Smooth muscle cell (in vitro differentiated cells): Measurements from ENCODE around the gene RNF141. TPM values are rescaled to one million over a fixed set of nuclear protein-coding genes. Genes with fewer than 3 reads are reported as not detected.

Source experiments
- DNase-seq: peaks from one replicate; lab custom pipeline; 2025; ENCODE audit not compliant: unreplicated experiment; lab: John Stamatoyannopoulos, UW
- H2AFZ ChIP-seq: fragments of 200-600 bp; sonication (generic); 2 replicates; pipeline ENCODE4 v1.6.0; 2016; ENCODE audit warnings: antibody characterized with exemption, low read depth, mild to moderate bottlenecking
- H3F3A ChIP-seq: fragments of 200-600 bp; sonication (generic); 2 replicates; pipeline ENCODE4 v1.6.0; 2017; ENCODE audit warnings: antibody characterized with exemption, low read depth
- H3K27ac ChIP-seq: fragments of 200-600 bp; sonication (generic); 2 replicates; pipeline ENCODE4 v1.5.1; 2016; ENCODE audit warnings: low read depth, mild to moderate bottlenecking
- H3K27me3 ChIP-seq: fragments of 200-600 bp; sonication (generic); 2 replicates; pipeline ENCODE4 v1.6.1; 2016; ENCODE audit warnings: low read depth, mild to moderate bottlenecking
- H3K36me3 ChIP-seq: fragments of 200-600 bp; sonication (generic); 2 replicates; pipeline ENCODE4 v1.5.1; 2016; ENCODE audit warnings: low read depth
- H3K4me1 ChIP-seq: fragments of 200-600 bp; sonication (generic); 2 replicates; pipeline ENCODE4 v1.5.1; 2016; ENCODE audit warnings: low read depth
- H3K4me2 ChIP-seq: fragments of 200-600 bp; sonication (generic); 2 replicates; pipeline ENCODE4 v1.6.0; 2016; ENCODE audit warnings: mild to moderate bottlenecking
- H3K4me3 ChIP-seq: fragments of 200-600 bp; sonication (generic); 2 replicates; pipeline ENCODE4 v1.5.1; 2016; ENCODE audit warnings: mild to moderate bottlenecking
- H3K79me2 ChIP-seq: fragments of 200-600 bp; sonication (generic); 2 replicates; pipeline ENCODE4 v1.6.0; 2016; ENCODE audit warnings: low read depth, mild to moderate bottlenecking
- H3K9ac ChIP-seq: fragments of 200-600 bp; sonication (generic); 2 replicates; pipeline ENCODE4 v1.6.0; 2016; ENCODE audit warnings: low read depth
- H3K9me3 ChIP-seq: fragments of 200-600 bp; sonication (generic); replicated peaks from 2 replicates; pipeline ENCODE4 v1.5.1; 2016; ENCODE audit warnings: low read depth
- H4K20me1 ChIP-seq: fragments of 200-600 bp; sonication (generic); 2 replicates; pipeline ENCODE4 v1.6.0; 2016; ENCODE audit warnings: low read depth
- WGBS: methylation state at CpG from one replicate; pipeline ENCODE4 v1.1.7; 2016; ENCODE audit warnings: low lambda C conversion rate; 5-methylcytosine and 5-hydroxymethylcytosine counted together
- polyA plus RNA-seq: library from polyadenylated mRNA; unstranded; fragments of >200 nt; fragmentation: Nextera tagmentation; extraction: Ambion mirVana; gene quantifications from 2 replicates; pipeline ENCODE4 v1.2.1, GENCODE V29; 2016
- total RNA-seq: library from RNA; depleted of rRNA; stranded (reverse); fragments of >200 nt; gene quantifications from 2 replicates; pipeline ENCODE4 v1.2.3, GENCODE V29; 2014
- TF ChIP-seq, protein P1 (sequence below): fragments of 200-600 bp; sonication (generic); IDR thresholded peaks from 2 replicates; pipeline ENCODE4 v1.5.1; 2017; ENCODE audit warnings: borderline replicate concordance, mild to moderate bottlenecking, antibody characterized with exemption; ENCODE audit not compliant: insufficient read depth, poor library complexity, severe bottlenecking

Gene RNF141
- total and polyA plus RNA-seq, 2 experiments from 2014 or later: 16.2 to 24.4 TPM

DNA sequence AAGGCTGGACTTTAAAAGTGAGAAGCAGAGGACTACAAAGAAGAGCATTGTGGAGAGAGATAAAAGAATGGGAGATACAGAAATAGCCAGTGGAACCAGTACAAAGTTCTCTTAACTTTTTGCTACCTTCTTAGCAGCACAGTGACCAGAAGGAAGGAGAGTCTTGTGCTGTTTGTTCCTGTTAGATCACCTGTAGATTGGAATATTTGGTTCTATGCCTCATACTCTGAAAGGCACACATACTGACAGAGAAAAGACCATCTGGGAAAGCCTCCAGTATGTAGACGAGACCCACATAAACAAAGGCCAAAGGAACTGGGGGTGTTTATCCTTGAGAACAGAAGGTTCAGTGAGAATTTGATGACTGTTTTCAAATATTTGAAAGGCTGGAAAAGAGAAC is 18.7 kb downstream of the RNF141 start:
- Histone ChIP-seq H3K9me3 (no peaks in the 10 kb centered on the region), H3K36me3 (peaks cover 12% of the 10 kb centered on the region), H3K4me2 (no peak overlapping the region), H3K9ac (no peak overlapping the region), H3F3A (no peaks in the 10 kb centered on the region), H2AFZ (no peak overlapping the region), H3K4me3 (no peak overlapping the region), H3K27ac (no peak overlapping the region), H3K4me1 (no peaks in the 10 kb centered on the region), H3K79me2 (no peaks in the 10 kb centered on the region), H4K20me1 (no peaks in the 10 kb centered on the region), H3K27me3 (no peaks in the 10 kb centered on the region)
- TF ChIP-seq, protein P1, sequence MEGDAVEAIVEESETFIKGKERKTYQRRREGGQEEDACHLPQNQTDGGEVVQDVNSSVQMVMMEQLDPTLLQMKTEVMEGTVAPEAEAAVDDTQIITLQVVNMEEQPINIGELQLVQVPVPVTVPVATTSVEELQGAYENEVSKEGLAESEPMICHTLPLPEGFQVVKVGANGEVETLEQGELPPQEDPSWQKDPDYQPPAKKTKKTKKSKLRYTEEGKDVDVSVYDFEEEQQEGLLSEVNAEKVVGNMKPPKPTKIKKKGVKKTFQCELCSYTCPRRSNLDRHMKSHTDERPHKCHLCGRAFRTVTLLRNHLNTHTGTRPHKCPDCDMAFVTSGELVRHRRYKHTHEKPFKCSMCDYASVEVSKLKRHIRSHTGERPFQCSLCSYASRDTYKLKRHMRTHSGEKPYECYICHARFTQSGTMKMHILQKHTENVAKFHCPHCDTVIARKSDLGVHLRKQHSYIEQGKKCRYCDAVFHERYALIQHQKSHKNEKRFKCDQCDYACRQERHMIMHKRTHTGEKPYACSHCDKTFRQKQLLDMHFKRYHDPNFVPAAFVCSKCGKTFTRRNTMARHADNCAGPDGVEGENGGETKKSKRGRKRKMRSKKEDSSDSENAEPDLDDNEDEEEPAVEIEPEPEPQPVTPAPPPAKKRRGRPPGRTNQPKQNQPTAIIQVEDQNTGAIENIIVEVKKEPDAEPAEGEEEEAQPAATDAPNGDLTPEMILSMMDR: no peak
- no peak for DNase-seq
- WGBS: 97% methylated on average over 1 of the region's 1 CpG

DNA sequence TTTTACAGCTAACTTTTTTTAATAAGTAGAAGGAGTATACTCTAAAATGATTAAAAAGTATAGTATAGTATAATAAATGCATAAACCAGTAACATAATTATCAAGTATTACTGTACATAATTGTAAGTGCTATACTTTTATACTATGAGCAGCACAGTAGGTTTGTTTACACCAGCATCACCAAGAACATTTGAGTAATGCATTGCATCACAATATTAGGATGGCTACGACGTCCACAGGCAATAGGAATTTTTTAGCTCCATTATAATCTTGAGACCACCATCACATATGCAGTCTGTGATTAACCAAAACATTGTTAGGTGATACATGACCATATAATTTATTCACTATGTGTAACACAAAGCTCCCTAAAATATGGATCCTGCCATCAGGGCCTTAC is 20.4 kb downstream of the RNF141 start:
- Histone ChIP-seq H3K9me3 (no peaks in the 10 kb centered on the region), H3K4me3 (no peak overlapping the region)
- WGBS: 93% methylated on average over 2 of the region's 2 CpGs

DNA sequence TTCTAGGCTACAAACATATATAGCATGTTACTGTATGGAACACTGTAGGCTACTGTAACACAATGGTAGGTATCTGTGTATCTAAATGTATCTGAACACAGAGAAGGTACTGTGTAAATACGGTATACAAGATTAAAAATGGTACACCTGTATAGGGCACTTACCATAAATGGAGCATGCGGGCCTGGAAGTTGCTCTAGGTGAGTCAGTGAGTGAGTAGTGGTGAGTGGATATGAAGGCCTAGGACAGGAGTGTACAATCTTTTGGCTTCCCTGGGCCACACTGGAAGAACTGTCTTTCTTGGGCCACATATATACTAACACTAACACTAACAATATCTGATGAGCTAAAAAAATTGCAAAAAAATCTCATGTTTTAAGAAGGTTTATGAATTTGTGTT is 21.4 kb downstream of the RNF141 start:
- Histone ChIP-seq H3K9ac (no peak overlapping the region), H3F3A (no peaks in the 10 kb centered on the region), H3K4me1 (no peaks in the 10 kb centered on the region), H3K27ac (no peak overlapping the region), H3K4me3 (no peak overlapping the region), H3K4me2 (no peak overlapping the region), H3K36me3 (peaks cover 7% of the 10 kb centered on the region), H3K27me3 (no peaks in the 10 kb centered on the region), H3K9me3 (no peaks in the 10 kb centered on the region), H2AFZ (no peak overlapping the region), H3K79me2 (no peaks in the 10 kb centered on the region), H4K20me1 (no peaks in the 10 kb centered on the region)
- TF ChIP-seq, protein P1: no peak
- WGBS: 94% methylated on average over 2 of the region's 2 CpGs
- no peak for DNase-seq

More for the DNA sequence above, 20.4 kb downstream of the RNF141 start:
- H3K27ac ChIP-seq: no peak overlapping the region
- no peak overlapping the region for H2AFZ ChIP-seq
- H3K79me2 ChIP-seq: no peaks in the 10 kb centered on the region
- H3F3A ChIP-seq: no peaks in the 10 kb centered on the region
- no peak for DNase-seq
- TF ChIP-seq, protein P1: no peak
- H3K4me2 ChIP-seq: no peak overlapping the region
- no peak overlapping the region for H3K9ac ChIP-seq
- no peaks in the 10 kb centered on the region for H3K27me3 ChIP-seq
- H3K36me3 ChIP-seq: peaks cover 12% of the 10 kb centered on the region
- H4K20me1 ChIP-seq: no peaks in the 10 kb centered on the region
- no peaks in the 10 kb centered on the region for H3K4me1 ChIP-seq

DNA sequence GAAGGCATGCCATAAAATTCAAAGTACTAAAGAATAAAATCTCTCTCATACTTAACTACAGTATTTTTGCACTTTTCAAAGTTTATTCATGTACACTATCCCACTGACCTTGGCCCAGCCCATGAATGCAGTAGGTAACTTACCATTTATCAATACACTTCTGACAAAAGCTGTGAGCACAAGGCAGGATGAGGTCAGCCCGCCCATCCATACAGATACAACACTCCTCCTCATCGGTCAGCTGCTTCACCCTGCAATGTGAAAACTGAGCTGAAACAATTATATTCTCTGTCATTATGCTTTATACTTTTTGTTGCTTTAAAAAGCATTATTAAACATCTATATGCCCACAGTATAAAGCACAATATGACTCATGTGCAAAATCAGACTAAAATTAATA is 22.1 kb downstream of the RNF141 start:
- Histone ChIP-seq H3K4me2 (no peak overlapping the region), H3K36me3 (peaks cover 5% of the 10 kb centered on the region), H3F3A (no peaks in the 10 kb centered on the region), H3K9me3 (no peaks in the 10 kb centered on the region), H3K27ac (no peak overlapping the region), H4K20me1 (no peaks in the 10 kb centered on the region), H3K4me3 (no peak overlapping the region), H3K9ac (no peak overlapping the region), H3K4me1 (no peaks in the 10 kb centered on the region), H2AFZ (no peak overlapping the region), H3K27me3 (no peaks in the 10 kb centered on the region), H3K79me2 (no peaks in the 10 kb centered on the region)
- TF ChIP-seq, protein P1: no peak
- WGBS: 98% methylated on average over 2 of the region's 2 CpGs
- DNase-seq: no peak
